ENCODE data around the gene KRTAP5-2. TPM values are rescaled to one million over a fixed set of nuclear protein-coding genes. Genes with fewer than 3 reads are reported as not detected.
A peak's percentile ranks its signal among the peaks of the same experiment; 100 is the strongest.
"Not testable (repeated sequence)": the region's sequence is repeated elsewhere in the genome, so short reads cannot be mapped to it uniquely, and the experiment has no call there.

Gene KRTAP5-2
- total RNA-seq, 1 donor, result not detected

DNA sequence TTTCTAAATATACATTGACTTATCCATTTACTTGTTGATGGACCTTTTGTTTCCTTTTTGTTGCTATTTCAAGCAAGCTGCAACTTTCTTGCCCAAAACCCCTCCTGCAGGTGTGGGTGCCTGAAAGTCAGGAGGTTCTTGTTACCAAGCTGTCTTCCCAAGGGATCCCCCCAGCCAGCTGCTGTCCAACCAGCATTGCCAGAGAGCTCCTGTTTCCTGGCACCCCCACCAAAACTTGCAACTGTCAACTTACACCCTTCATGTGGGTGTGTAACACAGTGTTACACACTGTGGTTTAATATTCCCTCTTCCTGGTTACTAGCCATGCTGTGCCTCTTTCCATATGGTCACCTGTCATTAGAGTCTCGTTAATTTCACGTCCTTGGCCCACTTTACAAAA lies 11.4 kb downstream of the KRTAP5-2 start:
- no peak overlapping the region for H3K4me3 ChIP-seq (ENCODE audit: low read depth, low read length)
- no peak for TF ChIP-seq CTCF (IDR thresholded peaks at IDR 0.05; ENCODE audit: insufficient read depth, low read length)
- no peak for DNase-seq (ENCODE audit: low read depth)

DNA sequence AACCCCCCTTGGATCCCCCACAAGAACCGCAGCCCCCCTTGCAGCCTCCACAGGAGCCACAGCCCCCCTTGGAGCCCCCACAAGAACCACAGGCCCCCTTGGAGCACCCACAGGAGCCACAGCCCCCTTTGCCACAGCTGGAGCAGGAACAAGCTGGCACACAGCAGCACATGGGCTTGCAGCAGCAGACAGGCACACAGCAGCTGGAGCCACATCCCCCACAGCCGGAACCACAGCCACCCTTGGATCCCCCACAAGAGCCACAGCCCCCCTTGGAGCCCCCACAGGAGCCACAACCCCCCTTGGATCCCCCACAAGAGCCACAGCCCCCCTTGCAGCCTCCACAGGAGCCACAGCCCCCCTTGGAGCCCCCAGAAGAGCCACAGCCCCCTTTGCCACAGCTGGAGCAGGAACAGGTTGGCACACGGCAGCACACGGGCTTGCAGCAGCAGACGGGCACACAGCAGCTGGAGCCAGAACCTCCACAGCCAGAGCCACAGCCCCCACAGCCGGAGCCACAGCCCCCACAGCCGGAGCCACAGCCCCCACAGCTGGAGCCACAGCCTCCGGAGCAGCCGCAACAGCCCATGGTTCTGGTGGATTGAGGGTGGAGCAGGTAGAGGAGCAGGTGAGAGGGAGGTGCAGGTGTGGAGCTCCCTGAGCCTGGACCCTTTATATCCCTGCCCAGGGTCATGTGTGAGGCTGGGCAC lies 13.3 kb downstream of the KRTAP5-2 start, which contains the start of gene KRTAP5-1:
KRTAP5-1 (minus strand) TSS at position 623 of the 710 bp plus-strand sequence; CDS start at position 589, 34 bp downstream.
- not testable (repeated sequence) for DNase-seq (ENCODE audit: low read depth); H3K4me3 ChIP-seq (ENCODE audit: low read depth, low read length)

GRCh38 chr11:1582909-1583308 lies 15.2 kb downstream of the KRTAP5-2 start:
- H3K4me3 ChIP-seq (ENCODE audit: low read depth, low read length); DNase-seq (ENCODE audit: low read depth): not testable (repeated sequence)

GRCh38 chr11:1581976-1582375 lies 16.1 kb downstream of the KRTAP5-2 start:
- DNase-seq (ENCODE audit: low read depth), result no peak
- no peak for TF ChIP-seq CTCF (IDR thresholded peaks at IDR 0.05; ENCODE audit: insufficient read depth, low read length)
- no peak overlapping the region for H3K4me3 ChIP-seq (ENCODE audit: low read depth, low read length)

DNA sequence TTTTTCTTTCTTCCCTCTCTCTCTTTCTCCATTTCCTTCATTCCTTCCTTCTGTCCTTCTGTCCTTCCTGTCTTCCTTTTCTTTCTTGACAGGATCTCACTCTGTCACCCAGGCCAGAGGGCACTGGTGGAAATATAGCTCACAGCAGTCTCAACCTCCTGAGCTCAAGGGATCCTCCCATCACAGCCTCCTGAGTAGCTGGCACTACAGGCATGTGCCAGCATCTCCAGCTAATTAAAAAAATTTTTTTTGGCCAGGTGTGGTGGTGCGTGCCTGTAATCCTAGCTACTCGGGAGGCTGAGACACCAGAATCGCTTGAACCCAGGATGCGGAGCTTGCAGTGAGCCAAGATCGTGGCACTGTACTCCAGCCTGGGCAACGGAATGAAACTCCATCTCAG lies 21.3 kb downstream of the KRTAP5-2 start:
- no peak overlapping the region for H3K4me3 ChIP-seq (ENCODE audit: low read depth, low read length)
- no peak for DNase-seq (ENCODE audit: low read depth)
- TF ChIP-seq CTCF (IDR thresholded peaks at IDR 0.05; ENCODE audit: insufficient read depth, low read length), result no peak

- DNase-seq (ENCODE audit: low read depth); H3K4me3 ChIP-seq (ENCODE audit: low read depth, low read length): not testable (repeated sequence)
These were observed 22.3 kb downstream of the KRTAP5-2 start for GRCh38 chr11:1575756-1576155.

DNA sequence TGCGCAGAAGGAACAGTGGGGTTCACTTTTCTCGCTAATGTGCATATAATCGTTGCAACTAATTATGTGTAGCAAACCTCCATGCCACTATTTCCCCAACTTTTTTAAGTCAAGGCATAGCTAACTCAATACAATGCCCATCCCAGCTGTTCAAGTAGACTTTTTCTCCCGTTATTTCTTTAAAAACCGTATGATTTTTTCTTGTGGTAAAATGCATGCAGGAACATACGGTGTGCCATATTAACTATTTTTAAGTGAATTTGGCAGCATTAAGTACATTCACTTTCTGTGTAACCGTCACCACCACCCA lies 23.2 kb downstream of the KRTAP5-2 start:
- H3K4me3 ChIP-seq (ENCODE audit: low read depth, low read length), result no peak overlapping the region
- TF ChIP-seq CTCF (IDR thresholded peaks at IDR 0.05; ENCODE audit: insufficient read depth, low read length), result no peak
- DNase-seq (ENCODE audit: low read depth), result no peak

DNA sequence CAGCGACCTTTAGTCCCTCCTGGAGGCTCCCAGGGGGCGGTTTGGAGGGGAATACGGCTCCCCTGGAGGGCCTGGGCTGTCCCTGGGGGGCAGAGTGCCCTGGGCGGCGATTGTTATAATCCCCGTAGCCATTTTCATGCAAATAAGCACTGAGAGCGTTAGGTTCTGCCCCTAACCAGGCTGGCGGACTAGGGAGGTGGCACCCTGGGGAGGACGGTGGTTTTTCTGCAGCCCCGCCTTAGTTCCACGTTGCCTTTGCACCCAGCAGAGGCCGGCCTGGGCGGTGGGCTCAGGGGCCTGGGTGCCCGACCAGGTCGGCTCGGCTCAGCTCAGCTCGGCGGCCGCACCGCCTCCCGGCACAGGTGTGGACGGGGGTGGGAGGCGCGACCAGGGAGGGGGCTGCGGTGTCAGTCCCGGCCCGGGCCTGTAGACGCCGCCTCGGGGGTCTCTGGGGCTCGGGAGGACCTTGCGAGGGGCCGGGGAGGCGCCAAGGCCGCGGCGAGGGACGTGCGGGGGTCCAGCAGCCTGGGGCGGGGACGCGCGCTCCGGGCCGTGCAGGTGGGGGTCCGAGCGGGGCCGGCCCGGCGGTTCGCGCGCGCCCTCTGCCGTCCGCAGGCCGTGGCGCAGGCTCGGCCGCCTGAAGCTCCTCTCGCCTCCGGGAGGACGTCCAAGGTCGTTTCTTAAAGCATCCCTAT lies 23.7 kb downstream of the KRTAP5-2 start:
- TF ChIP-seq CTCF (IDR thresholded peaks at IDR 0.05; ENCODE audit: insufficient read depth, low read length), result peak; percentile 72
- H3K4me3 ChIP-seq (ENCODE audit: low read depth, low read length), result no peak overlapping the region
- peak; percentile 46 for DNase-seq (ENCODE audit: low read depth)

All from fibroblast of the aortic adventitia (primary cell).